K562 (cell line): ENCODE results near the gene FLCN. TPM values are rescaled to one million over a fixed set of nuclear protein-coding genes. Genes with fewer than 3 reads are reported as not detected.

Experiments
- CBFA2T3 ChIP-seq: fragments of 450-650 bp; IDR thresholded peaks from 2 replicates; pipeline ENCODE4 v1.6.1; 2017
- ELF2 ChIP-seq: fragments of 250-450 bp; sonication (Bioruptor Pico); IDR thresholded peaks from 2 replicates; pipeline ENCODE4 v1.5.0; 2021; ENCODE audit warnings: mild to moderate bottlenecking
- LCOR ChIP-seq: sonication (generic); formaldehyde crosslinking; IDR thresholded peaks from 2 replicates; pipeline ENCODE4 v1.8.0; 2022; ENCODE audit warnings: mild to moderate bottlenecking, missing genetic modification reagents
- MCM2 ChIP-seq: fragments of 450-650 bp; IDR thresholded peaks from 2 replicates; pipeline ENCODE4 v1.6.1; 2017; ENCODE audit warnings: low read depth, mild to moderate bottlenecking
- MGA ChIP-seq: fragments of 450-650 bp; IDR thresholded peaks from 2 replicates; pipeline ENCODE4 v1.6.1; 2016; ENCODE audit warnings: mild to moderate bottlenecking, moderate library complexity
- PATZ1 ChIP-seq: fragments of 250-450 bp; sonication (Bioruptor Pico); IDR thresholded peaks from 2 replicates; pipeline ENCODE4 v1.5.0; 2020; ENCODE audit warnings: mild to moderate bottlenecking, borderline replicate concordance
- SRF ChIP-seq, 2 experiments: fragments of 250-450, 450-650 bp in 1 of 2; sonication (Bioruptor Pico) in 1 of 2; sonication (generic) in 1 of 2; formaldehyde crosslinking; IDR thresholded peaks; 2 replicates each; pipeline versions ENCODE4 v1.5.0 to v1.5.1; 2020 to 2022; ENCODE audit warnings: mild to moderate bottlenecking in 1 of 2, missing genetic modification reagents in 1 of 2
- TFAP4 ChIP-seq: sonication (generic); formaldehyde crosslinking; IDR thresholded peaks from 2 replicates; pipeline ENCODE4 v1.8.0; 2022; ENCODE audit warnings: missing genetic modification reagents, mild to moderate bottlenecking, moderate library complexity, borderline replicate concordance
- ZBTB2 ChIP-seq: fragments of 450-650 bp; IDR thresholded peaks from 2 replicates; pipeline ENCODE4 v1.6.1; 2016; ENCODE audit warnings: antibody characterized with exemption
- ZNF140 ChIP-seq: fragments of 250-450 bp; sonication (Bioruptor Pico); IDR thresholded peaks from 2 replicates; pipeline ENCODE4 v1.8.0; 2021; ENCODE audit warnings: moderate library complexity, mild to moderate bottlenecking, inconsistent platforms
- ZNF184 ChIP-seq: sonication (generic); formaldehyde crosslinking; IDR thresholded peaks from 2 replicates; pipeline ENCODE4 v1.5.0; 2020; ENCODE audit warnings: missing genetic modification reagents
- polyA plus RNA-seq, 8 experiments: library from polyadenylated mRNA; depleted of rRNA in 4 of 8; stranded (reverse) in 5 of 8; unstranded in 3 of 8; fragments of >200 nt; fragmentation: Nextera tagmentation in 2 of 8; fragmentation: Illumina TruSeq in 1 of 8; extraction: Ambion mirVana in 2 of 8; extraction: Trizol in 1 of 8; gene quantifications; 2 replicates each; pipeline versions ENCODE4 v1.2.1 to v1.2.3, GENCODE V29; 2011 to 2014; ENCODE audit warnings: inconsistent platforms in 1 of 8, missing spikeins in 1 of 8
- total RNA-seq, 7 experiments: library from RNA; depleted of rRNA in 6 of 7; stranded (reverse); fragments of >200 nt in 6 of 7; fragmentation: Illumina TruSeq in 2 of 7; extraction: Trizol in 2 of 7; gene quantifications; 2 replicates each; pipeline versions ENCODE4 v1.2.1 to v1.2.3, GENCODE V29; 2011 to 2021; ENCODE audit warnings: low replicate concordance in 1 of 7

Gene FLCN
- total and polyA plus RNA-seq, 9 of the 15 experiments (the other 6 are each of a cell fraction or from before 2014, with no cell fraction given): 1.6 to 33.5 (median 10.9) TPM

- TF ChIP-seq MGA (no peak), LCOR (CRISPR knock-in tag) (no peak), CBFA2T3 (no peak), SRF (CRISPR knock-in tag; IDR thresholded peaks at IDR 0.05) (no peak), TFAP4 (no peak), ELF2 (CRISPR knock-in tag) (no peak), MCM2 (no peak), ZNF140 (CRISPR knock-in tag) (no peak), PATZ1 (no peak), ZNF184 (no peak), ZBTB2 (no peak)
Observed at GRCh38 chr17:17236295-17237025, 508 bp downstream of the FLCN start (continued).
